ENCODE data around the gene CREB3L2. TPM values are rescaled to one million over a fixed set of nuclear protein-coding genes. Genes with fewer than 3 reads are reported as not detected.

CREB3L2 gene
- total RNA-seq, 1 donor from 2014 or later: 8.4 TPM

- Histone ChIP-seq H3K36me3 (ENCODE audit: control insufficient read depth, insufficient read depth, low read length) (peaks cover 6% of the 10 kb centered on the region), H3K27me3 (ENCODE audit: control insufficient read depth, insufficient read depth, low read length) (no peaks in the 10 kb centered on the region), H3K4me3 (ENCODE audit: low read depth, low read length) (no peak overlapping the region)
- TF ChIP-seq CTCF (IDR thresholded peaks at IDR 0.05; ENCODE audit: insufficient read depth, low read length, severe bottlenecking): no peak
- no peak for FAIRE-seq
- DNase-seq (ENCODE audit: low read depth): no peak
Observed at GRCh38 chr7:137977173-137977572, 24.7 kb downstream of the CREB3L2 start.

GRCh38 chr7:137976696-137977095 lies 25.2 kb downstream of the CREB3L2 start:
- FAIRE-seq (no peak), DNase-seq (ENCODE audit: low read depth) (no peak)
- Histone ChIP-seq H3K36me3 (ENCODE audit: control insufficient read depth, insufficient read depth, low read length) (peaks cover 6% of the 10 kb centered on the region), H3K4me3 (ENCODE audit: low read depth, low read length) (no peak overlapping the region), H3K27me3 (ENCODE audit: control insufficient read depth, insufficient read depth, low read length) (no peaks in the 10 kb centered on the region)
- TF ChIP-seq CTCF (IDR thresholded peaks at IDR 0.05; ENCODE audit: insufficient read depth, low read length, severe bottlenecking): no peak

GRCh38 chr7:137976232-137976631 lies 25.7 kb downstream of the CREB3L2 start:
- no peak for FAIRE-seq
- DNase-seq (ENCODE audit: low read depth): no peak
- H3K4me3 ChIP-seq (ENCODE audit: low read depth, low read length): no peak overlapping the region
- H3K36me3 ChIP-seq (ENCODE audit: control insufficient read depth, insufficient read depth, low read length): peaks cover 6% of the 10 kb centered on the region
- TF ChIP-seq CTCF (IDR thresholded peaks at IDR 0.05; ENCODE audit: insufficient read depth, low read length, severe bottlenecking): no peak
- no peaks in the 10 kb centered on the region for H3K27me3 ChIP-seq (ENCODE audit: control insufficient read depth, insufficient read depth, low read length)

GRCh38 chr7:137975768-137976167 lies 26.1 kb downstream of the CREB3L2 start:
- DNase-seq (ENCODE audit: low read depth) (no peak), FAIRE-seq (no peak)
- Histone ChIP-seq H3K27me3 (ENCODE audit: control insufficient read depth, insufficient read depth, low read length) (no peaks in the 10 kb centered on the region), H3K36me3 (ENCODE audit: control insufficient read depth, insufficient read depth, low read length) (peaks cover 6% of the 10 kb centered on the region), H3K4me3 (ENCODE audit: low read depth, low read length) (no peak overlapping the region)
- TF ChIP-seq CTCF (IDR thresholded peaks at IDR 0.05; ENCODE audit: insufficient read depth, low read length, severe bottlenecking): no peak

- Histone ChIP-seq H3K4me3 (ENCODE audit: low read depth, low read length) (no peak overlapping the region), H3K27me3 (ENCODE audit: control insufficient read depth, insufficient read depth, low read length) (no peaks in the 10 kb centered on the region), H3K36me3 (ENCODE audit: control insufficient read depth, insufficient read depth, low read length) (peaks cover 5% of the 10 kb centered on the region)
- FAIRE-seq (no peak), DNase-seq (ENCODE audit: low read depth) (no peak)
- no peak for TF ChIP-seq CTCF (IDR thresholded peaks at IDR 0.05; ENCODE audit: insufficient read depth, low read length, severe bottlenecking)
Observed at GRCh38 chr7:137975221-137975620, 26.7 kb downstream of the CREB3L2 start.

- H3K4me3 ChIP-seq (ENCODE audit: low read depth, low read length): no peak overlapping the region
- FAIRE-seq: no peak
Observed at GRCh38 chr7:137974766-137975165, 27.1 kb downstream of the CREB3L2 start.

More at GRCh38 chr7:137974766-137975165, 27.1 kb downstream of the CREB3L2 start:
- no peak for DNase-seq (ENCODE audit: low read depth)
- Histone ChIP-seq H3K27me3 (ENCODE audit: control insufficient read depth, insufficient read depth, low read length) (no peaks in the 10 kb centered on the region), H3K36me3 (ENCODE audit: control insufficient read depth, insufficient read depth, low read length) (peaks cover 3% of the 10 kb centered on the region)
- TF ChIP-seq CTCF (IDR thresholded peaks at IDR 0.05; ENCODE audit: insufficient read depth, low read length, severe bottlenecking): no peak

Data from bronchial epithelial cell (primary cell).